Activated CD8-positive, alpha-beta memory T cell treated with anti-CD3 and anti-CD28 coated beads for 4 hours (primary cell): ENCODE data around the gene TPD52L1.

Experiments
- DNase-seq, 2 donors: peaks; one replicate each; pipeline ENCODE4 v3.0.0-alpha.2; 2020; ENCODE audit warnings: low read depth in 2 of 2

The TPD52L1 gene

DNA sequence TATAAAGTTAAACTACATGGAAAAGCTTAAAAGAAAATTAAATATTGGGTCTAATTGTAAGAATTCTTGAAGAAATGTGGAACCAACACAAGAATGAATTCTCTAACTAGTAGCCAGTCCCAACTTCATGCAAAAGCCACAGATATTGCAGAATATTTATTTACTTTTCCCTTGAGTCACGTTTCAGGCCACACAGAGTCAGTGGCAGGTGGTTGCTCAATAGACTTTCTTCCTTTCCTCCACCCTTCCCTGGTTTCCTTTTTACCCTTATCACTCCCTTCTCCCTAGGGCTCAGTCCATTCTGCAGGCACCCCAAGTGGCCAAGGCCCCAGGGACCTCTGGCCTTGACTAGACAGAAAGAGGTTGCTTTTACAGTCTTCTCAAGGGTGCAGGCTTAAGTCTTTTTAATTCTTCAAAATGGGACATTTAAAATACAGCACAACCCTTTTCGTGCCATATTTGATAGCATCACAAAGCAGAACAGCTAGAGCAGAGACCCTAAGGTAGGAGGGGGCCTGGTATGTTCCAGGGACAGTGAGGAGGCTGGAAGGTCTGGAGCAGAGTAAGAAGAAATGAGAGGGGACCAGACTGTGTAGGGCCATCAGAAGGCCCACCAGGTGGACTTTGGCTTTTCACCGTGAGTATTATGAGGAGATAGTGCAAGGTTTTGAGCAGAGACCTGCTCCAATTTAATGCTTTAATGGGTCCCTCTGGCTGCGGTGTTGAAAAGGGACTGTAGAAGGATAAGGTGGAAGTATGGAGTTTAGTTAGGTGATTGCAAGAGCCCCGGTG lies 83.2 kb downstream of the TPD52L1 start:
- no peak for DNase-seq

DNA sequence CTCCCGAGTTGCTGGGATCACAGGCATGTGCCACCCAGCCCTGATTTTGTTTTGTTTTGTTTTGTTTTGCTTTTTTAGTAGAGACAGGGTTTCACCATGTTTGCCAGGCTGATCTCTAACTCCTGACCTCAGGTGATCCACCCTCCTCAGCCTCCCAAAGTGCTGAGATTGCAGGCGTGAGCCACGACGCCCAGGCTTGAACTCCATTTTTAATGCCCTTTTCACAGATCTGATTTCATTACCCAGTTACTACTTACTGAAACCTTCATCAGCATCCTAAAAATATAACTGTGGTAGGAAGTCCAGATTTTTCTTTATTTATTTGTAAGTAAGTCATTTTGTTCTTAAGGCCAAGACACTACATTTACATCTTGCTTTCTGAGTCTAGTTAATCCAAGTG lies 84.2 kb downstream of the TPD52L1 start:
- no peak for DNase-seq

DNA sequence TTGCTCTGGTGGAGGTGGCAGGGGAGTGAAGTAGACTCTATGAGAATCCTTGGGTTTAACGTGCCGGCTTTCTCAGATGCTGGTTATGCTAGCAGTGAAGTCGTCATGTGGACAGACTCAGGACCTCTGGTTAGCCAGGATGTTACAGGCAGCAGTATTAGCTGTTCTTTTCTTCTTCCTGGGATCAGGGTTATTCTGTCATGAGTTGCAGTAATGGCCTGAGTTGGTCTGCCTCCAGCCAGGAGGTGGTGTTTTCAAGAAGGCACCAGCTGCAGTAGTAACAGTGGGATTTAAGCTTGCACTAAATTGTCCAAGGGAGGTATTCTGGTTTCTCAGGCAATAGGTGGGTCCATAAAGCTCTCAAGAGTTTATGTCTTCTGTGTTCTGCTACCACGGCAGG lies 91.5 kb downstream of the TPD52L1 start:
- no peak for DNase-seq

DNA sequence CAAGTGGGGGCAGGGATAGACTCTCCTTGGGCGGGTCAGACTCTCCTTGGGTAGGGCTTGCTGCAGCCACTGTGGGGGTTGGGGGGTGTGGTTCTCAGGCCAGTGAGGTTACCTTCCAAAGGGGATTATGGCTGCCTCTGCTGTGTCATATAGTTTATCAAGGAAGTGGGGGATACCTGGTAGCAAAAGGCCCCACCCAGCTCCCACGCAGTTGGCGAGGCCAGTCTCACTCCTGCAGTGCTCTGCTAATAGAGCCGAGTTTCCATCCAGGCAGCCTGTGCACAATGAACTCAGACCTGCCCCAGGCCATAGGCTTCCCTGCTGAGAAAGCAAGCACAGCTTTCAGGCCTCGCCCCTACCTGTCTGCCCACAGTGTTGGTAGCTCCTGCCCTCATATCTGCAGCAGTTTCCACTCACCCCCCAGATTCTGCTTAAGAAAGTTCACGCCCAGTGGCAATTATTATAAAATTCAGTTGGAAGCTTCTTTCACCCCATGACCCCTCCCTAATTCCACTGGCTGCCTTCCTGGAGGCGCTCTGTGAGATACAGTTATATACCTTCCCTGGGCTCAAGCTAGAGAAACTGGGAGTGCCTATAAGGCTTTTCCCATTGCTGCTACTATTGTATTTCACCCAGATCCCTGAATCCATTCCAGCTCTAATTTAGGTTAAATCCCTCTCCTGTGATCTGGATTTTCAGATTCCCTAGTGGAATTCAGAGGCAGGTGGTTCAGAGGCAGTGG lies 92.1 kb downstream of the TPD52L1 start:
- no peak for DNase-seq

DNA sequence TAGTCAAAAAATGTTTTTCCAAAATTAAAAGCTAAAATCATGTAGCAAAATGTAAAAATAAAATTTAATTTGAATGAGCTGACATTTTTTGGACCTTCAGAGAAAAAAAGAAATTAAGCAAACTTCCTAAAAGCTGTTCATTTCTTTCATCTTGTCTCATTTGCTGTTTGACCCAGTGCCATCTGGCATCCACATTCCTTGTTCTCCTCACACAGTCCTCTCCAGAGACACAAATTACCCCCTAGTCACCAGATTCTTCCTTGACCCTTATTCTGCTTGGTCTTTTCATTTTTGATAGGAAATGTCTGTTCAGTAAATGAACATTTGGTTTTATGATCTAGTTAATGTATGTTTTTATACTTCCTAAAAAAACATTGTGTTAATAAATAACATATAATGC lies 93.0 kb downstream of the TPD52L1 start:
- no peak for DNase-seq

DNA sequence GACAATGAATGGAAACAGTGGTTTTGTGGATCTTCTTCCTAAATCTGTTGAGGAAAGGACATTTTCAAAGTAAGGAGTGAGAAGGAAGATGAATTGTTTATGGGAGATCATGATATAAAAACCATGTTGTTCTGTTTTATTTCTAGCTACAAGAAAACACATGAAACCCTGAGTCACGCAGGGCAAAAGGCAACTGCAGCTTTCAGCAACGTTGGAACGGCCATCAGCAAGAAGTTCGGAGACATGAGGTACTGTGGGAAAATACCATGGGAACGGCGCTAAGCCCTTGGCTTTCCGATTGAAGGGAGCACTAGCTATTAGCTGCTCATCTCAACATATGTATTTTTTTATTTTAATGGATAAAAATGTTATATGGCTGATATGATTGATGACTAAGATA lies 94.6 kb downstream of the TPD52L1 start:
- DNase-seq, result no peak

DNA sequence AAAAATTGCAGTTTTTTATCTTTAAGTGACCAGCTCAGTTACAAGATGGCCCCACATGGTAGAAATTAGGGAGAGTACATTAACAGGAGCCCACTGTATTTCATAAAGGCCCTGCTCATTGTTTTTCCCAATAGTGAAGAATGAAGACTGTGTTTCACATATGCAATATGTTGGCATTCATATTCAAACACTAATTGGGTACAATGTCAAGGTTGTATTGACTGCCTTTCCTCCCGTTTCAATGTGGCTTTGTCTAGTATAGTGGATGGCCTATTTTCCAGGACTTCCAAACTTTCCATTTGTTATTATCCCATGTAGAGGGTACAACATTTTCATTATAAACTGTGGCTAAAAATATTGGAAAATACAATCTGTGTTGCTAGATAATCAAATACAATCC lies 96.9 kb downstream of the TPD52L1 start:
- DNase-seq, result no peak

DNA sequence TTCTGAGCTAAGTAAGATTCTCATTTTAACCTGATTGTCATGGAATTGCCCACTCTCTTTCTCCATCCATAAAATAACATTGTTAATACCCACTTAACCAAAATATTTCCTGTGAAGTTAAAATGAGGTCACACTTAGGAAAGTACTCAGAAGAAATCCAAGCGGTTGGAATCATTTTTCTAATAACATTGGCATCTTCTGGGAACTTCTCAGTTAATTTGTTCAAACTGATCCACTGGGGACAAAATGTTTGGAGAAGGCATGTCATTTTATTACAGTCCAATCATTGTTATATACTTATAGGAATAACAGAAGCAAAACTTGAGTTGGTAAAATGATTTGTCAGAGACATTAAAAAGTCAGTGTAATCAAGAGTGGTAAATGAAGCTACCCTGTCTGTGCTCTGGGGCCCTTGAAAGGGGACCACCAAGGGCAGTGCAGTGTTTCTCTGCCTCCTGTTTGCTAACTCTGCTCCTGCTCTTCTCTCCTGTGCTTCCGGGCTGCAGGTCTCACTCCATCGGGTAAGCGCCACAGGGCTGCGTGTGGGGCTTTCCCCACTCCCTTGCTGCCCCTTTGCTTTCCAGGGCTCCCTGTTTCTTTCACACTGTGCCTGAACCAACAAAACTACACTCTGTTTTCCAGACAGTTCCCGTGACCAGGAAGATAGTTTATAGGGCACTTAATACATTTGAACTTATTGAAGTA lies 98.1 kb downstream of the TPD52L1 start:
- DNase-seq, result no peak

DNA sequence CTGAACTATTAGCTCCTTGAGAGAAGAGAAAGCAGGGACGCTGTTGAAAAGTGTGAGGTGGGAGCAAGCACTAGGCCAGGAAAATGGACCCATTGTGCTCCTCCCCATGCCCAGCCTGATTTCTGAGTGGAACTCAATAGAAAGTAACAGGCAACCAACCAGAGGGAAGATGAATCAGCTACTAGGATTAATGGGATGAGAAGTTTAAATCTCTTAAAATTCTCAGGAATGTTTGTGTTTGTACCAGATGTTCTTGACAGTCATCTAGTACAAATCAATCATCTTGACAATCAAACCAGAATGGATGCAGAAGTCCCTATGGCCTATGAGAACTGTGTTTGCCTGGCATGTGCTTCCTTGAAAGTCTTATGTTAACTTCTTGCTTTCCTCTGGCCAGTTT lies 99.3 kb downstream of the TPD52L1 start:
- no peak for DNase-seq

DNA sequence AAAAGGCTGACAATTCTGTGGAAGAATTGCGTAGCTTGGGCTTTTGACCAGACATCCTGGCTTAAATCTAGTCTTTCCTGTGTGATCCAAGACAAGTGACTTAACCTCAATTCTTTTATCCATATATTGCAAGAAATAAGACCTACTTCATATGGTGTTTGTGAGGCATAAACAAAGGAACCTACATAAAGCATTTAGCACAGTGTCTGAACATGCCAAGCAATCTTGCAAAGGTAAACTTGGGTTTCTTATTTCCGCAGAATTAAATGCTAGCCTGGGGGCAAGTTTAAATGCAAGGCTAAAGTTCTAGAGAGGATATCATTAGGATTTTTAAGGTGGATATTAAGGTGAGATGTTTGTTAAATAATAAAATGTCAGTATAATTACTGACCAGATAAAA lies 100.3 kb downstream of the TPD52L1 start:
- no peak for DNase-seq

DNA sequence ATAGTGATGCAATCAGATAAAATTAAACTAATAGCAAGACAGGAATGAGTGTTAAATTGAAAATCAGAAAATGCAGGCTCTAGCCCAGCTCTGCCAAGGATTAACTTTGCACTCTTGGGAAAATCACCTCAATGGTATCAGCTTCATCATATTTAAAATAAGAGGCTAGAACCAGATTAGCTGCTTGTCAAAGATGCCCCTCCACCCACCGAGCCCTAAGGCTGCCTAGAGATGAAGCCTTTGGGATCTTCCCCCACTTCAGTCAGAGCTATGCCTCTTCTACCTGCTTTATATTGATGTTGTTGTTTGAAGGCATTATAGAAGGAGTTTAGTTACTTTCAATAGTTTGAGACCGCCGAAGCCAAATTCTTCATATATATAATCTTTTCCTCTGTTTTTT lies 100.7 kb downstream of the TPD52L1 start:
- DNase-seq, result no peak

DNA sequence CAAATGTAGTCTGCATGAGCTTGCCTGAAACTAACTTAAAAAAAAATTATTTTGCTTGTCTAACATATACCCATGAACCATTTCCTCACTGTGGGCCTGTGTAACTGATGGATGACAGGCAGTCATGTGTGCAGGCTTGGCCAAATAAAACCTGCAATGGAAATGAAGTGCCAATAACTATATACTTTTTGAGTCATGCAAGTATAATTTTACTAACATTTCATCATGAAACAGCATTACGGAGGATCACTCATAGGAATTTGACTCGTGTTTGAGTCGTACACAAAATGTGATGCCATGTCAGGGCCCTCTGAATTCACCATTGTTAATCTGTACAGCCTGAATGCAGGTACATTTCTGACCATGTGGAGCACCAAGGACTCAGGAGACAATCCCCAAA lies 101.6 kb downstream of the TPD52L1 start:
- DNase-seq, result no peak

DNA sequence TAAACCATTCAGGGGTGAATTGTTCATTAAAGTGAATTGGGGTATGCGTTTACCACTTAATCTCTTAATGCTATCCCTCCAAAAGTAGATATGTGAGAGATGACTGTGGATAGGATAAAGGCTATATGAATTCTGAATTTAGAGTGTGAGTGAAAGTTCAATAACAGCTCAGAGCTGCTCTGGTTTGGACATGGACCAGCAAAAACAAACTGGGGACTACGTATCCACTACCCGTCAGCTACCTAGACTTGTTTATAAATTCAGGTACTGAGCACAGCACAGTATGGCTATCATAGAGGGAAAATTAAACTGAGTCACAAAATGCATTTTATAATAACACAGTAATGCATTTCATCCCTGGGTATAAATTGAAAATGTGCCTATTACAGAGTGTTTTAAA lies 103.8 kb downstream of the TPD52L1 start:
- no peak for DNase-seq

DNA sequence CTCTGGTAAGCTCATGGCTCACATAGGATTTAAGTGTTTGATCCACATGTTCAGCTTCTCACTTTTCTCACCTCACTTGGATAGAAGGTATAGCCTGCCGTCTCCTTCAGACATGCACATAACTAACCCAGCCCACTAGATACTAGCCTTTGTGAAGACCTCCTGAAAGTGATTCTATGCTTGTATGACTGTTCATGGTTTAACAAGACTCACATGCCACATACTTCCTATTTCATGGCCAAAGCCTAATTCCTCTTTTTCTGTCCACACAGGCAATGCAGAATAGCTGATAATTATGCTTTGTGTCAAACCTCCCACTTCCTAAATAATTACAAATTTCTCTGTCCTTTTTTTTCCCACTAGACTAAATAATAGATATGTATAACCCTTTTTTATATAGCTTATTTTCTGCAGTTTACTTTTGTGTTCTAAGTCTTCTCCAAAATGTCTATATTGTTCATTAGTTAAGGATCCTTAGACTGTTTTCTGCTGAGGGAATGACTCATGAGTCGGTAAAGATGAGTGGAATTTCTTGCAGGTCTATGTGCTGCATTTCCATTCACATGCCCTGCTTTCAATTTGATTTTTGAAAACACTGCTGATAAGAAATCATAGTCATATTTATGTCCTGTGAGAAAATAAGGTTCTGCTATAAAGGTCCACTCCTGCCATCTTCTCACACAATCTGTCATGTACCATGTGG lies 105.2 kb downstream of the TPD52L1 start:
- DNase-seq, result no peak

DNA sequence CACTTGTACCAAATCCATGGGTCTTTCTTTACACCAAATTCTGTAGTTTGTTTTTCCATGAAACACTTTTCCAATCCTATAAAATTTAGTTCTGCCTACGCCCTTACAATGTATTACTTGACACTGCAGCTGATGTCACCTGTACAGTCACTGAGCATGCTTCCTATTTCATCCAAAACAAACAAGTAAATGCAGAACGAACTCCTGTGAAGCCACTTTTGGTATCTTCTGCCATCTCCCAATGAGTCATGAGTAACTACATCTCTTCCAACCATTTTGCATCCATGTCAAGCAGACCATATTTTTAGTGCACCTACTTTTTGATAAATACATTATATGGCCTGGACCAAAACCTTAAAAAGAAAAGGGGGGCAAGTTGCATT lies 105.8 kb downstream of the TPD52L1 start:
- no peak for DNase-seq

DNA sequence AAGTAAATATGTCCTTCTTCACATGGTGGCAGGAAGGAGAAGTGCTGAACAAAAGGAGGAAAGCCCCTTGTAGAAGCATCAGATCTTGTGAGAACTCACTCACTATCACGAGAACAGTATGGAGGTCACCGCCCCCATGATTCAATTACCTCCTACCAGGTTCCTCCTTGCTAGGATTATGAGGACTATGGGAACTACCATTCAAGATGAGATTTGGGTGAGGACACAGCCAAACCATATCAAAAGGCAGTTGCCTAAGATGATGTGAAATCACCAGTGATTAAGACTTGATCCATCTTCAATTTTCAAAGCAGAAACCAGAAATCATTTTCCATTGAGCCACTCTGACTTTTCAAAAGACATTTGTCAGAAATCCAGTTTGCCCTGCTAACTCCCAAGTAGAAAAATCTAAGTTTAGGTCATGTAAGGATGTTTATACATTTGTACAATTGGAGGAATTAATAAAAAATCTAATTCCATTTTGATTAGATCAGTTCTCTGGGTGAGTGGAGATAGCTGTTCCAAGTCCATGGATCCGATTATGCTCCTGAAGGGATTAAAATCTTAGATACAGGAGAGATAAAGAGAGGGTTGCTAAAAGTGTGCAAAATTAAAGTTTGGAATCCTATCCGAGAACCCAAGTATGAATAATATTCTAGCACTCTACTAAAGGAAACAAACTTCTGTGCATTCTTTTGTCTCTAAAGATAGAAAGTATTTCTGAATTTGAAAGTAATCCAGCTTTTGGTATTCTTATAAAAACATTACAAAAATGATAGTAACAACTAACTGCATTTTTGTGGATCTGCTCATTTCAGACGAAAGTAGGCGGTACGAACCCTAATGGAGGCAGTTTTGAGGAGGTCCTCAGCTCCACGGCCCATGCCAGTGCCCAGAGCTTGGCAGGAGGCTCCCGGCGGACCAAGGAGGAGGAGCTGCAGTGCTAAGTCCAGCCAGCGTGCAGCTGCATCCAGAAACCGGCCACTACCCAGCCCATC lies 108.7 kb downstream of the TPD52L1 start:
- no peak for DNase-seq

DNA sequence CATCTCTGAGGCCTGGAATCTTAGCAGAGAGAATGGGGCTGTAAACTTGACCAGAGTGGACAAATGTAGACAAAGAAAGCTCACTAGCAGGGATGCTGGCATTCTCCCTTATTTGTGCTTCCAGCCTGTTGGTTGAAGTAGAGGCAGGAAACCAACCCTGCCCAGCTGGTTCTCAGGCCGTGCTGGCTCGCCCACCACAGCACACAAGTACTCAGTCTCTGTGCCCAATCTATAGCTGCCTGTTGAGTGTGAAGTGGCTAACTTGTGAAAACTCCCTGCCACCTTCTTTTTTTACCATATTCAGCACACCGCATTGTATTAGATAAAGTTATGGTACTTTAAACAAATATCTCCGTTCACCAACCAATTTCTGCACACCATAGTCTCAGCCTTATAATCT lies 110.9 kb downstream of the TPD52L1 start:
- DNase-seq, result no peak

DNA sequence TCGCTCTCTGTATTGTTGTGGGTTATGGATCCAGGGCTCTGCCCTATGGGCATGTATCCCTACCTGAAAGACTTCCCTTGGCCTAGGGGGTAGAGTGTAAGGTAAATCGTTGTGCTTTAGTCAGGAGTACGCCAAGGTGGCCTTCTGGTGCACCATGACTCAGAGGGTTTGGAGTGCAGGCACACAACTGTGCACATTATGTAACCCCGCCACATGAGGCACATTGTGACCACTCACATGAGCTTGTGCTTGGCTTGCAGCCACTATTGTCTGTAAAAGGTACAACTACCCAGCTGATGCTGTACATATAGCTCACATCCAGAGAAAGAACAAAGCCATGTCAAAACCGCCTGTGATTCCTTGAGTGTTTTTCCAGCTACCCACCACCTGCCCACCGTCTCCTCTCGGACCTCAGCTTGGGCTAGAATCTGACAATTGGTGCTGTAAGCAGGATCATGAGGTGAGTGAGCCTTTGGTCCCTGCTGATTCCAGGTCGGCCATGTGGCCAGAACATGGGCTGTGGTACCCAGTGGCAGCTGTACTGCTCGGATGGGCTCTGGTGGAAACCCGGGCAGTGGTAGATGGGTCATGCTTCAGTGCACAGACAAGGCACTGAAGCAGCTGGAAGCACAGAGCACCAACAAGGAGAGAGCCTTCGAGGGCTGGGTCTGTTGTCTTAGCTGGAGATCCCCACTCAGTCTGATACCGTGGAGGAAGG lies 114.4 kb downstream of the TPD52L1 start:
- DNase-seq, result no peak

DNA sequence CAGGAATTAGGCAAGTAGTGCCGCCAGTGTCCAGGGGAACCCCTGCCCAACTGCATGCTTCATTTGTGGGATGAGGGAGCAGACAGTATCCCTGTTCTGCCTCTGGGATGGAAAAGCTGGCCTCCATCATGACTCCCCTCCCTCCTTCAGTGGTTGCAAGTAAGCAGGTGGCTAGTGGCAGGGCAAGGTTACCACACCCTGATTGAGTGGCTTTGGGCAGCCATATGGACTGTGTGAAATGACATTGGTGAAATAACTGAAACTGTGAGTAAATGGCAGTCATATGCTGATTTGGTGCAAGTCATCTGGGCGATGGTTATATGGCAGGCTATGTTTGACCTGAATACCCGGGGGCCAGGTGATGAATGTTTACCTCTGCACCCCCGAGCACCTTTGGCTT lies 115.2 kb downstream of the TPD52L1 start:
- no peak for DNase-seq

DNA sequence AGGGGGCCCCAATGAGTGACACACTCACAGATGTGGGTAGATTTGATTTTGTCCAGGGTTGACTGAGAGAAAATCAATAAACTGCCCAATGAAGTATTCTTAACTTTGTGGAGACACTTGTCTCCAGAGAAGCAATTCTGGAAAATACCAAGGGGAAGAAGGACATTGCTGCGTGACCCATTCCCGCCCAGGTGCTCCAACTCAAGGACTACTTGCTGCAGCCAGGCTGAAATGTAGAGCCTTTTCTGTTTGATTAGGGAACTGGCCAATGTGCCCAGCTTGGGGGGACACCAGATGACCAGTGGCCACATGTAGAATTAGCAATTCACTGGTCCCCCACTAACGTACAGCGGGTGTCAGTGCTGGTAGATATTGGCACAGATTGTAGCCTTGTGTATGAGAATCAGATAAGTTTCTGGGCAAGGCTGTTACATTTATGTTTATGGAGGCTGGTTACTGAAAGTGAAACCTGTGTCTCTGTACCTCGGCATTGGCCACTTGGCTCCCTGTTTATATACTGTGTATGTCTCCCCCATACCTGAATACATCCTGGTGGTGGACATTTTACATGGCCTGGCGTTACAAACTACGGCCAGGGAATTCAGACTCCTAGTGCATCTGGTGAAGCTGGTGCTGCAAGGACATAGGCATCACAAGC lies 115.9 kb downstream of the TPD52L1 start:
- no peak for DNase-seq
